ENCODE data around the gene ABCB10.

The ABCB10 gene

DNA sequence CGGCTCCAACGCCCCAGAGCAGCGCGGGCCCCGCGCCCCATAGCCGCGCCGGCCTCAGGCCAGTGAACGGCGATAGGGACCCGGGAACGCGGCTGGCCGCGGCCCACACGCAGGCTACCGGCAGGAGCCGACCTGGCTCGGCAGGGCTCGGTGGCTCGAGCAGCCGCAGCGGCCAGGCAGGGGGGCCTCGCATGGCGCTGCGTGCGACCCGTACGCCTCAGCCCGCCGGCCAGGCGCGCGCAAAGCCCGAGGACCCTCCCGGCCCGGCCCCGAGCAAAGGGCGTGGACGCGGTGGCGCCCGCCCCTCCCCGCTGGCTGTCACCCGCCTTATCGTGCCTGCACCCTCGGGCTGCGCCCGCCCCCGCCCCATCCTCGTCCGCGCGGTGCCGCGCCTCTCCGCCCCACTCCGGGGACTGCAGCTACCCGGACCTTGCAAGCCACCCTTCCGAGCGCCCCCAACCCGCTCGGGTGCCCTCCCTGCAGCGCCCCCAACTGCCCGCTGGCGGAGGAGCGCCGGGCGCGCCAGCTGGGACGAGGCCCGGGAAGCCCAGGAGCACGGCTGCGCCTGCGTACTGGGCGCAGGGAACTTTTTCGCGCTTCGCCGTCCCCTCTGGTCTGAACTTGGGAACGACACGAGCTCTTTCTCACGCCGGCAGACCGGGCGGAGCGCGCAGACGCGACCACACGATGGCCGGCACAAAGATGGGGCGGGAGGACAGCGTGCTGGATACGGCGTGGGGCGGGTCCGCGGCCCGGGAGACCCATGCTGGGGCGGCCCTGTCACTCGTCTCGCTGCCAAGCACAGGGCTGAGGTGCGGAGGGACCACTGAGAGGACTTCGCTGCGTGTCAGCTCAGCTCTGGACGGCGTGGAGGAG, at the start of gene ABCB10:
Gene ABCB10, minus strand, starts transcription at position 248 of the 876 bp plus-strand sequence. Its CDS starts 55 bp downstream, at position 193.
- TF ChIP-seq, protein P1, sequence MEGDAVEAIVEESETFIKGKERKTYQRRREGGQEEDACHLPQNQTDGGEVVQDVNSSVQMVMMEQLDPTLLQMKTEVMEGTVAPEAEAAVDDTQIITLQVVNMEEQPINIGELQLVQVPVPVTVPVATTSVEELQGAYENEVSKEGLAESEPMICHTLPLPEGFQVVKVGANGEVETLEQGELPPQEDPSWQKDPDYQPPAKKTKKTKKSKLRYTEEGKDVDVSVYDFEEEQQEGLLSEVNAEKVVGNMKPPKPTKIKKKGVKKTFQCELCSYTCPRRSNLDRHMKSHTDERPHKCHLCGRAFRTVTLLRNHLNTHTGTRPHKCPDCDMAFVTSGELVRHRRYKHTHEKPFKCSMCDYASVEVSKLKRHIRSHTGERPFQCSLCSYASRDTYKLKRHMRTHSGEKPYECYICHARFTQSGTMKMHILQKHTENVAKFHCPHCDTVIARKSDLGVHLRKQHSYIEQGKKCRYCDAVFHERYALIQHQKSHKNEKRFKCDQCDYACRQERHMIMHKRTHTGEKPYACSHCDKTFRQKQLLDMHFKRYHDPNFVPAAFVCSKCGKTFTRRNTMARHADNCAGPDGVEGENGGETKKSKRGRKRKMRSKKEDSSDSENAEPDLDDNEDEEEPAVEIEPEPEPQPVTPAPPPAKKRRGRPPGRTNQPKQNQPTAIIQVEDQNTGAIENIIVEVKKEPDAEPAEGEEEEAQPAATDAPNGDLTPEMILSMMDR (conservative IDR thresholded peaks at IDR 0.05; ENCODE audit: low read depth, low read length): peak; percentile 73
- DNase-seq (ENCODE audit: low read depth): peak; percentile 87
- peak within 1 kb of the TSS; percentile 74 for H3K4me3 ChIP-seq (ENCODE audit: low read length)

DNA sequence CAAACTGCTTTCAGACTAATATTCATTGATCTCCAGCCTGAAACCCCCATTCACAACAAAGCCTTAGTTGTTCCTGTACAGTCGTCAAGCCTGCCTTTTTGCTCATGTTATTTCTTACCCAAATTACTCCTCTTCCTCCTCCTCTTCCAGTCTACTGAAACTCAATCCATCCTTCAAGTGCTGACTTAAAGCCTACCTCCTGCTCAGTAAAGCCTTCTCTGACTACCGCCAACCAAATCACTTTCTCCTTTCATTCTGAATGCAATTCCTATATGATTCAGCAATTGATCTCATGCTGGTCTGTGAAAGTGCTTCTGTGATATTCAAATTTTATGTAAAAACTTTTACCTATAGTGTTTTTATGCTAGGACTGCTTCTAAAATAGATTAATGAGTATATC, 48.9 kb upstream of the ABCB10 start:
- H3K4me3 ChIP-seq (ENCODE audit: low read length): no peak overlapping the region
- no peak for DNase-seq (ENCODE audit: low read depth)
- TF ChIP-seq, protein P1 (conservative IDR thresholded peaks at IDR 0.05; ENCODE audit: low read depth, low read length): no peak

DNA sequence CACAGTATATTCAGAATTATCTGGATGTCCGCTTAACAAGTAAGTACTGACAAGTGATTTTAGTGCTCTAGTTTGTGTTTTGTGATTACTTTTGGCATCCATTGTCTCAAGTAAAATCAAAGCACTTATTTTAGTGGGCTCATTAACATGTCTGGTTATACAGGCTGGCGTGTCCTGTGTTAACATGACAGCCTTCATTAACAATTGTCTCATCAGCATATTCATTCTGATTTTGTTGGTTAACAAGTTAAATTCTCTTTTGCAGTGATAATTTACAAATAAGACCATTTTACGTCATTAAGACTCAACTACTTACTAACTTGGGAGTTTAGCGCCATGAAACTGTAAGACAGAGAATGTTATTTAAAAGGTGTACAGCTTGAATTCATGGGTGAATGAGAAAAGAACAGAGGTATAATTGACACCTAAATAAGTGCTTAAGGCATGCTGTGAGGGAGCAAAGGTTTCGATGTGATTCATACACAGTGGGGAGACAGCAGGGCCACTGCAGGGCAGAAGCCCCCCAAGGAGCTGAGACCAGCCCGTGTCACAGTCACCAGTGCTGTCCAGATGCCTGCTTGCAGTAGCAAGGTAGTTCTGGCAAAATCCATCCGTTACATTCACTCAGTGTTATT, 45.0 kb upstream of the ABCB10 start:
- TF ChIP-seq, protein P1 (conservative IDR thresholded peaks at IDR 0.05; ENCODE audit: low read depth, low read length): no peak
- no peak overlapping the region for H3K4me3 ChIP-seq (ENCODE audit: low read length)
- DNase-seq (ENCODE audit: low read depth): no peak

DNA sequence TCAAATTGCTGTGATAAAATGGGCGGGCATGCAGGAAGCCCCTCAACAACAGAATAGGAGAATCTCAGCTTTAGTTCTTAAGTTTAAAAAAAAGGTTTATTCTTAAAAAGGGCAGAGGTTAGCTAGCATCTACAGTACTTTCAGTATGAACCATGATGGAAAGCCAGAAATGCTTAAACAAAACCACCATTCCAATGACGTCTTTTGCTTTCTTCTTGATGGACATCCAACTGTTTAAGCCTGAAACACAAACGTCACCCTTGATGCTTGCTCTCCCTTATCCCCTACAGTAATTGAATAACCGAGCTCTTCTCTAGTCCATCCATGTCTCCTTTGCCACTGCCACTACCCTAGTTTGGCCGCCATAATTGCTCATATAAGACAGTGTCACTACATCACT, 41.7 kb upstream of the ABCB10 start:
- DNase-seq (ENCODE audit: low read depth): no peak
- no peak overlapping the region for H3K4me3 ChIP-seq (ENCODE audit: low read length)
- TF ChIP-seq, protein P1 (conservative IDR thresholded peaks at IDR 0.05; ENCODE audit: low read depth, low read length): no peak

DNA sequence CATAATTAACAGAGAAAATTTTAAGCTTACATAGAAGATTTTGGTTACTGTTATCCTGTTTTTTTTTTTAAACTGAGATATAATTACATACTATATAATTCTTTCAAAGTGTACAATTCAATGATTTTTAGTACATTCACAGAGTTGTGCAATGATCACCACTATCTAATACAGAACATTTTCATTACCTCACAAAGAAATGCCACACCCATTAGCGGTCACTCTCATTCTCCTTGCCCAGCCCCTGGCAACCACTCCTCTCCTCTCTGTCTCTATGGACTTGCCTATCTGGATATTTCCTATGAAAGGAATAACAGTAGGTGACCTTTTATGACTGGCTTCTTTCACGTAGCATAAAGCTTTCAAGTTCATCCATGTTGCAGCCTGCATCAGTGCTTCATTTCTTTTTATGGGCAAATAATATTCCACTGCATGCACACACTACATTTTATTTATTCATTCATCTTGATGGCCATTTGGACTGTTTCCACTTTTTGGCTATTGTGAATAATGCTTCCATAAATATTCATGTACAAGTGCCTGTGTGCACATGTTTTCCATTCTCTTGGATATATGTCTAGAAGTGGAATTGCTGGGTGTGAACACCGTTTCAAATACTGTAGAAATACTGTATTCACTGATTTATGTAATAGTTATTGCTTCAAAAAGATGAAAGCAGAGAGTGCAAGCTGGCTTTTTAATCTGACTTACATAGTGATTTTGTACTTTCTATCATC, 40.9 kb upstream of the ABCB10 start:
- TF ChIP-seq, protein P1 (conservative IDR thresholded peaks at IDR 0.05; ENCODE audit: low read depth, low read length): no peak
- H3K4me3 ChIP-seq (ENCODE audit: low read length): no peak overlapping the region
- DNase-seq (ENCODE audit: low read depth): no peak

DNA sequence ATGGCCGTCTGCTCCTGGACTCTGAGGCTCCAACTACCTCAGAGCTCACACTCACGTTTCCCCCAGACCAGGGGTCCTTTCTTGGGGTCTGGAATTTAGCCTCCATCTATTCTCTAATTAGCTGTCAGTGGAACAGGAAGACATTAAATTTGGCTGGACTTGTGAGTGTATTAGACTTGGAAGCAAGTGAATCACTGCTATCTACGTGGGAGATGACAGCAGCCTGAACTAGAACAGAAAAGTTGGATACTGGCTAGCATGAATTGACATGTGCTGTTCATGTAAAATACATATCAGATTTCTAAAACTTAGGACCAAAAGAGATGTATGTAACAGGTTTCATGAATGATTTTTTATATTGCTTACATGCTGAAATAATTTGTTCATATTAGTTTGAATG, 39.4 kb upstream of the ABCB10 start:
- no peak for DNase-seq (ENCODE audit: low read depth)
- no peak overlapping the region for H3K4me3 ChIP-seq (ENCODE audit: low read length)
- TF ChIP-seq, protein P1 (conservative IDR thresholded peaks at IDR 0.05; ENCODE audit: low read depth, low read length): no peak

Data from retinal pigment epithelial cell (primary cell).